A673 (cell line): ENCODE data around the gene GIPC2. TPM values are rescaled to one million over a fixed set of nuclear protein-coding genes. Genes with fewer than 3 reads are reported as not detected.

Experiments used
- BruUV-seq: library from RNA; stranded (reverse); fragments of 400-500 nt; replicated peaks from 2 replicates; lab custom pipeline; 2021; lab: Mats Ljungman, UMichigan
- CTCF ChIA-PET: fragments of 300-600 bp; sonication (Branson Sonifier 250); formaldehyde crosslinking; loops from one replicate; lab custom pipeline; 2022; ENCODE audit warnings: antibody characterized with exemption; lab: Charles Lee
- POLR2A ChIA-PET: fragments of 300-600 bp; sonication (Branson Sonifier 250); formaldehyde crosslinking; loops from one replicate; lab custom pipeline; 2022; ENCODE audit warnings: antibody characterized with exemption; ENCODE audit not compliant: low non-redundant PET; lab: Charles Lee
- DNase-seq: peaks from one replicate; pipeline ENCODE4 v3.0.0-alpha.2; 2015; ENCODE audit warnings: low spot score
- H3K27ac ChIP-seq: fragments of 200-600 bp; sonication (generic); 2 replicates; pipeline ENCODE4 v1.5.1; 2016; ENCODE audit warnings: mixed run types, low read depth, mild to moderate bottlenecking, mixed read lengths, antibody characterized with exemption, low read length; ENCODE audit not compliant: poor library complexity, severe bottlenecking
- H3K27me3 ChIP-seq: fragments of 200-600 bp; sonication (generic); replicated peaks from 2 replicates; pipeline ENCODE4 v1.6.1; 2017; ENCODE audit warnings: mixed run types, low read depth, mild to moderate bottlenecking, mixed read lengths, antibody characterized with exemption, low read length; ENCODE audit not compliant: insufficient read depth, poor library complexity
- H3K36me3 ChIP-seq: fragments of 200-600 bp; sonication (generic); 2 replicates; pipeline ENCODE4 v1.6.1; 2016; ENCODE audit warnings: mixed run types, mild to moderate bottlenecking, mixed read lengths, antibody characterized with exemption, low read length; ENCODE audit not compliant: insufficient read depth, poor library complexity, severe bottlenecking
- H3K4me1 ChIP-seq: fragments of 200-600 bp; sonication (generic); 2 replicates; pipeline ENCODE4 v1.6.1; 2017; ENCODE audit warnings: mixed run types, mild to moderate bottlenecking, mixed read lengths, antibody characterized with exemption, low read length; ENCODE audit not compliant: insufficient read depth, poor library complexity, severe bottlenecking
- H3K4me3 ChIP-seq: fragments of 200-600 bp; sonication (generic); 2 replicates; pipeline ENCODE4 v1.5.1; 2016; ENCODE audit warnings: low read depth, mixed run types, mild to moderate bottlenecking, mixed read lengths, low read length; ENCODE audit not compliant: poor library complexity, severe bottlenecking
- H3K9me3 ChIP-seq: fragments of 200-600 bp; sonication (generic); 2 replicates; pipeline ENCODE4 v1.6.1; 2016; ENCODE audit warnings: mixed run types, low read depth, mild to moderate bottlenecking, mixed read lengths, antibody characterized with exemption, low read length; ENCODE audit not compliant: poor library complexity, severe bottlenecking
- CTCF ChIP-seq: fragments of 300-800, 200-600 bp; sonication (generic); conservative IDR thresholded peaks from 2 replicates; pipeline ENCODE4 v1.5.1; 2017; ENCODE audit warnings: low read depth, mild to moderate bottlenecking, antibody characterized with exemption, low read length, moderate library complexity, mixed read lengths
- EZH2 ChIP-seq: fragments of 200-600 bp; sonication (generic); IDR thresholded peaks from 2 replicates; pipeline ENCODE4 v1.6.1; 2017; ENCODE audit warnings: borderline replicate concordance, low read depth, mild to moderate bottlenecking, mixed read lengths, antibody characterized with exemption, low read length; ENCODE audit not compliant: poor library complexity, severe bottlenecking
- intact Hi-C: fragments of 100-400 bp; cut with micrococcal nuclease; formaldehyde crosslinking; loops from one replicate; pipeline ENCODE4 v1.10.0; 2022; ENCODE audit not compliant: unreplicated experiment
- total RNA-seq: library from RNA; stranded (reverse); gene quantifications from 2 replicates; pipeline ENCODE4 v1.2.3, GENCODE V29; 2021

Gene GIPC2
- total RNA-seq, 1 experiment from 2014 or later, result not detected

GRCh38 chr1:78073441-78073840, 27.7 kb downstream of the GIPC2 start:
- no peaks in the 10 kb centered on the region for H3K4me1 ChIP-seq
- CTCF ChIA-PET, result no interaction called here
- peak; percentile 25 for DNase-seq
- no peak overlapping the region for H3K27ac ChIP-seq
- POLR2A ChIA-PET, result no interaction called here
- BruUV-seq, result no TSS peak
- H3K27me3 ChIP-seq, result no peaks in the 10 kb centered on the region
- TF ChIP-seq CTCF (no peak), EZH2 (no peak)
- H3K4me3 ChIP-seq, result no peak overlapping the region
- H3K36me3 ChIP-seq, result no peaks in the 10 kb centered on the region
- H3K9me3 ChIP-seq, result no peaks in the 10 kb centered on the region
- intact Hi-C loops, result no loop called here

- intact Hi-C loops, result no loop called here
- DNase-seq, result peak; percentile 50
- TF ChIP-seq CTCF, result no peak
- TF ChIP-seq EZH2, result no peak
- Histone ChIP-seq H3K4me1 (no peaks in the 10 kb centered on the region), H3K36me3 (no peaks in the 10 kb centered on the region), H3K27me3 (no peaks in the 10 kb centered on the region), H3K9me3 (no peaks in the 10 kb centered on the region), H3K27ac (no peak overlapping the region), H3K4me3 (no peak overlapping the region)
- POLR2A ChIA-PET, result no interaction called here
- BruUV-seq, result no TSS peak
- CTCF ChIA-PET, result no interaction called here
Measured at GRCh38 chr1:78075621-78076020, 29.9 kb downstream of the GIPC2 start.

- no peaks in the 10 kb centered on the region for H3K4me1 ChIP-seq
- no peak overlapping the region for H3K4me3 ChIP-seq
- POLR2A ChIA-PET, result no interaction called here
- no peaks in the 10 kb centered on the region for H3K27me3 ChIP-seq
- no peak for TF ChIP-seq CTCF
- TF ChIP-seq EZH2, result no peak
- no peaks in the 10 kb centered on the region for H3K36me3 ChIP-seq
- no peak for DNase-seq
- no peaks in the 10 kb centered on the region for H3K9me3 ChIP-seq
- intact Hi-C loops, result no loop called here
- CTCF ChIA-PET, result no interaction called here
- no peak overlapping the region for H3K27ac ChIP-seq
- BruUV-seq, result no TSS peak
Measured at GRCh38 chr1:78078358-78078757, 32.6 kb downstream of the GIPC2 start.
